A673 (cell line): ENCODE measurements around the gene AFAP1L1.

Source experiments
- CTCF ChIP-seq: fragments of 300-800, 200-600 bp; sonication (generic); conservative IDR thresholded peaks from 2 replicates; pipeline ENCODE4 v1.5.1; 2017; ENCODE audit warnings: low read depth, mild to moderate bottlenecking, antibody characterized with exemption, low read length, moderate library complexity, mixed read lengths
- EZH2 ChIP-seq: fragments of 200-600 bp; sonication (generic); IDR thresholded peaks from 2 replicates; pipeline ENCODE4 v1.6.1; 2017; ENCODE audit warnings: borderline replicate concordance, low read depth, mild to moderate bottlenecking, mixed read lengths, antibody characterized with exemption, low read length; ENCODE audit not compliant: poor library complexity, severe bottlenecking

DNA sequence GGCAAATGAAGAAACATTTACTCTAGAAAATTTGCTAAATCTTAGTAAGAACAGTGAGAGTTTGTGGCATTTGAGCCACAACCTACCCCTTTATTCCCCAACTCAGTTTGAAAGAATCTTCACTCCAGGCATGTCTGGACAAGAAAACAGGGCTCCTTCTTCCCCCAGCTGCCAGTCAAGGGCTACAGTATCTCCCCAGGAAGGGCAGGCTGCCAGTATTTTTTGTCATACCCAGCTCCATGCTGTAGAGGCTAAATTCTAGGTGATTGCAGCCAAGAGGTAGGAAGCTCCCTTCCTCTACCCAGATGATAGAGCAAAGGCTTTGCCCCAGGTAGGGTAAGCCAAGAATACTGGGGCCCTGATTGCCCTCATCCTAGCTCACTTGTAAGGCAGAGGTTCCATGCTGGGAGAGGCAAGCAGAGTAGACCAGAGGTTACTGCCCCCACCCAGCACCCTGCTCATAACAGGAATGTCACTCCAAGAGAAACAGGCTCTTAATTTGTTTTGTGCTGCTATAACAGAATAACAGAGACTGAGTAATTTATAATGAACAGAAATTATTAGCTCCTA, 53.6 kb downstream of the AFAP1L1 start:
- TF ChIP-seq CTCF (no peak), EZH2 (no peak)
